ENCODE results near the gene SPIRE2.
A peak's percentile ranks its signal among the peaks of the same experiment; 100 is the strongest.

SPIRE2 gene

DNA sequence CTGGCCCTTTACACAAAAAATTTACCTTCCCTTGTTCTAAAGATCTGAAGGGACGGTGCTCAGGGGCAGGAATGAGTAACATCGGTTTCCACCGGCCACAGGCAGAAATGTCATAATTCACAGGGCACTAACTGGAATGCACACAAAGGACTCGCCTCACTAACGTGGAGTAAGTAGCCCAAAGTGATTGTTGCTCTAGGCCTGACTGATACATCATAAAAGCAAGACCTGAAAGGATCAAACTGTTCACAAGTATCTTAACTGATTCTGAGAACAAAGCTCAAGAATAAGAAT, 36.2 kb downstream of the SPIRE2 start:
- Histone ChIP-seq H4K91ac (ENCODE audit: low read length) (no peak overlapping the region), H3K27me3 (ENCODE audit: control insufficient read depth in 1 of 2, insufficient read depth in 1 of 2, low read length in 2 of 2) (no peaks in the 10 kb centered on the region), H2BK5ac (ENCODE audit: low read depth, low read length, poor library complexity, severe bottlenecking) (no peak overlapping the region), H3K79me1 (replicated peaks; ENCODE audit: low read length, poor library complexity, severe bottlenecking) (no peaks in the 10 kb centered on the region), H2BK15ac (ENCODE audit: low read depth, poor library complexity, severe bottlenecking) (no peak overlapping the region), H3K23ac (ENCODE audit: low read length in 2 of 2) (no peak overlapping the region), H4K8ac (ENCODE audit: low read length) (no peak overlapping the region), H3K4me2 (ENCODE audit: low read length, poor library complexity, severe bottlenecking) (no peak overlapping the region), H3K27ac (ENCODE audit: low read length, poor library complexity, severe bottlenecking) (no peak overlapping the region), H3K4me1 (ENCODE audit: control insufficient read depth, insufficient read depth, low read depth, low read length) (peaks cover 4% of the 10 kb centered on the region), H3K9me3 (ENCODE audit: control insufficient read depth, low read length) (peaks cover 8% of the 10 kb centered on the region), H3K36me3 (ENCODE audit: control insufficient read depth in 1 of 2, insufficient read depth in 2 of 2, low read depth in 1 of 2, low read length in 2 of 2) (peaks cover 8 to 18% of the 10 kb centered on the region in 2 experiments), H3K9ac (ENCODE audit: low read length) (peak overlapping the region; percentile 1), H3K4ac (ENCODE audit: low read depth in 1 of 2, low read length in 2 of 2) (no peak overlapping the region), H3K18ac (ENCODE audit: low read depth in 1 of 2, low read length in 2 of 2) (no peak overlapping the region), H2AK5ac (ENCODE audit: low read length, severe bottlenecking) (no peak overlapping the region), H3K4me3 (ENCODE audit: insufficient read depth in 1 of 2, low read depth in 1 of 2, low read length in 2 of 2) (no peak overlapping the region), H2AFZ (ENCODE audit: low read depth, low read length) (no peak overlapping the region), H3K14ac (ENCODE audit: low read length in 2 of 2) (no peak overlapping the region), H2BK12ac (ENCODE audit: low read length in 2 of 2) (no peak overlapping the region), H2BK120ac (ENCODE audit: low read depth, low read length) (no peak overlapping the region)
- WGBS = 88% methylated on average over 5 of the region's 5 CpGs
- DNase-seq = no peak

GRCh38 chr16:89867918-89868317, 39.6 kb downstream of the SPIRE2 start:
- Histone ChIP-seq H2AFZ (ENCODE audit: low read depth, low read length) (no peak overlapping the region), H2BK12ac (ENCODE audit: low read length in 2 of 2) (no peak overlapping the region), H3K4me1 (ENCODE audit: control insufficient read depth, insufficient read depth, low read depth, low read length) (peaks cover 11% of the 10 kb centered on the region), H2AK5ac (ENCODE audit: low read length, severe bottlenecking) (no peak overlapping the region), H2BK5ac (ENCODE audit: low read depth, low read length, poor library complexity, severe bottlenecking) (no peak overlapping the region), H3K9ac (ENCODE audit: low read length) (no peak overlapping the region), H3K14ac (ENCODE audit: low read length in 2 of 2) (no peak overlapping the region), H3K27ac (ENCODE audit: low read length, poor library complexity, severe bottlenecking) (no peak overlapping the region), H3K4me3 (ENCODE audit: insufficient read depth in 1 of 2, low read depth in 1 of 2, low read length in 2 of 2) (no peak overlapping the region), H3K79me1 (replicated peaks; ENCODE audit: low read length, poor library complexity, severe bottlenecking) (peaks cover 5% of the 10 kb centered on the region), H2BK15ac (ENCODE audit: low read depth, poor library complexity, severe bottlenecking) (no peak overlapping the region), H3K23ac (ENCODE audit: low read length in 2 of 2) (no peak overlapping the region), H3K4me2 (ENCODE audit: low read length, poor library complexity, severe bottlenecking) (no peak overlapping the region), H3K18ac (ENCODE audit: low read depth in 1 of 2, low read length in 2 of 2) (no peak overlapping the region), H3K9me3 (ENCODE audit: control insufficient read depth, low read length) (peaks cover 8% of the 10 kb centered on the region), H3K27me3 (ENCODE audit: control insufficient read depth in 1 of 2, insufficient read depth in 1 of 2, low read length in 2 of 2) (no peaks in the 10 kb centered on the region), H2BK120ac (ENCODE audit: low read depth, low read length) (no peak overlapping the region), H3K4ac (ENCODE audit: low read depth in 1 of 2, low read length in 2 of 2) (no peak overlapping the region), H4K91ac (ENCODE audit: low read length) (no peak overlapping the region), H4K8ac (ENCODE audit: low read length) (no peak overlapping the region), H3K36me3 (ENCODE audit: control insufficient read depth in 1 of 2, insufficient read depth in 2 of 2, low read depth in 1 of 2, low read length in 2 of 2) (peaks cover 24 to 25% of the 10 kb centered on the region in 2 experiments)
- WGBS = 98% methylated on average over 5 of the region's 5 CpGs
- no peak for DNase-seq

DNA sequence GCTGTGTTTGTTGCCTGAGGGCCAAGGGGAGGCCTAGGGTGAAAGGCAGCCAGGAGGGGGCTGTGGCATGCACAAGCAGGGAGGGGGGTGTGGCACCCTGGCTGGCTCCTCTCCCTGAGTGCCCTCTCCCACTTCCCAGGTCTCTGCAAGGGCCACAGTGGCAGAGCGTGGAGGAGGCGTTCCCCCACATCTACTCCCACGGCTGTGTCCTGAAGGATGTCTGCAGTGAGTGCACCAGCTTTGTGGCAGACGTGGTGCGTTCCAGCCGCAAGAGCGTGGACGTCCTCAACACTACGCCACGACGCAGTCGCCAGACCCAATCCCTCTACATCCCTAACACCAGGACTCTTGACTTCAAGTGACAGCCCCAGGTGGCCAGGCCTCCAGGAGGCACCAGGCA, 41.6 kb downstream of the SPIRE2 start:
- H3K27me3 ChIP-seq (ENCODE audit: control insufficient read depth in 1 of 2, insufficient read depth in 1 of 2, low read length in 2 of 2) = no peaks in the 10 kb centered on the region
- H2BK15ac ChIP-seq (ENCODE audit: low read depth, poor library complexity, severe bottlenecking) = no peak overlapping the region
- H2BK120ac ChIP-seq (ENCODE audit: low read depth, low read length) = no peak overlapping the region
- H4K8ac ChIP-seq (ENCODE audit: low read length) = no peak overlapping the region
- no peak overlapping the region for H3K4me2 ChIP-seq (ENCODE audit: low read length, poor library complexity, severe bottlenecking)
- H2BK5ac ChIP-seq (ENCODE audit: low read depth, low read length, poor library complexity, severe bottlenecking) = no peak overlapping the region
- no peak overlapping the region for H3K27ac ChIP-seq (ENCODE audit: low read length, poor library complexity, severe bottlenecking)
- H3K9ac ChIP-seq (ENCODE audit: low read length) = no peak overlapping the region
- no peak overlapping the region for H2BK12ac ChIP-seq (ENCODE audit: low read length in 2 of 2)
- H3K79me1 ChIP-seq (replicated peaks; ENCODE audit: low read length, poor library complexity, severe bottlenecking) = peaks cover 7% of the 10 kb centered on the region
- H3K18ac ChIP-seq (ENCODE audit: low read depth in 1 of 2, low read length in 2 of 2) = no peak overlapping the region
- WGBS = 98% methylated on average over 9 of the region's 12 CpGs
- no peak overlapping the region for H3K4me3 ChIP-seq (ENCODE audit: insufficient read depth in 1 of 2, low read depth in 1 of 2, low read length in 2 of 2)
- no peak overlapping the region for H2AFZ ChIP-seq (ENCODE audit: low read depth, low read length)
- DNase-seq = no peak
- no peak overlapping the region for H3K4ac ChIP-seq (ENCODE audit: low read depth in 1 of 2, low read length in 2 of 2)
- H3K23ac ChIP-seq (ENCODE audit: low read length in 2 of 2) = no peak overlapping the region
- H3K14ac ChIP-seq (ENCODE audit: low read length in 2 of 2) = no peak overlapping the region
- H2AK5ac ChIP-seq (ENCODE audit: low read length, severe bottlenecking) = no peak overlapping the region
- no peak overlapping the region for H4K91ac ChIP-seq (ENCODE audit: low read length)
- peaks cover 8% of the 10 kb centered on the region for H3K9me3 ChIP-seq (ENCODE audit: control insufficient read depth, low read length)
- peaks cover 25 to 29% of the 10 kb centered on the region in 2 experiments for H3K36me3 ChIP-seq (ENCODE audit: control insufficient read depth in 1 of 2, insufficient read depth in 2 of 2, low read depth in 1 of 2, low read length in 2 of 2)
- H3K4me1 ChIP-seq (ENCODE audit: control insufficient read depth, insufficient read depth, low read depth, low read length) = peaks cover 14% of the 10 kb centered on the region

DNA sequence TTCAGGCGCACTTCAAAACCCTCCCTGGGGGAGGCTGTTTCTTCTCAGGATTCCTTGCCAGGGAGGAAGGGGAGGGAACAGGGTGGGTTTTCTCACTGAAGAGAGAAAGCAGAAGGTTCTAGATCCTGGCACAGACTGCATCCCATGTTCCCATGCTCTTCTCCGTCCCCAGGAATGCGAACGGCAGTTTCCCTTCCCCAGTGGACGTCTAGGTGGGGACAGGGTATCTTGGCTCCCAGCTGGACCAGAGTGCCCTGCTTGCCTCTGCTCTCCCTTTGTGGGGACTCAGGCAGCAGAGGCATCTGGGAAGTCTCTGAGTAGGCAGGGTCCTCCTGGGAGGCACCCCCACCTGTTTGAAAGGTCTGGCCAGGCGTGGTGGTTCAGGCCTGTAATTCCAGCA, 42.2 kb downstream of the SPIRE2 start:
- Histone ChIP-seq H3K9me3 (ENCODE audit: control insufficient read depth, low read length) (peaks cover 8% of the 10 kb centered on the region), H3K79me1 (replicated peaks; ENCODE audit: low read length, poor library complexity, severe bottlenecking) (peaks cover 7% of the 10 kb centered on the region), H3K4ac (ENCODE audit: low read depth in 1 of 2, low read length in 2 of 2) (no peak overlapping the region), H3K23ac (ENCODE audit: low read length in 2 of 2) (no peak overlapping the region), H3K4me1 (ENCODE audit: control insufficient read depth, insufficient read depth, low read depth, low read length) (peaks cover 14% of the 10 kb centered on the region), H3K4me2 (ENCODE audit: low read length, poor library complexity, severe bottlenecking) (no peak overlapping the region), H3K18ac (ENCODE audit: low read depth in 1 of 2, low read length in 2 of 2) (no peak overlapping the region), H2BK15ac (ENCODE audit: low read depth, poor library complexity, severe bottlenecking) (no peak overlapping the region), H2AFZ (ENCODE audit: low read depth, low read length) (no peak overlapping the region), H3K4me3 (ENCODE audit: insufficient read depth in 1 of 2, low read depth in 1 of 2, low read length in 2 of 2) (no peak overlapping the region), H2BK5ac (ENCODE audit: low read depth, low read length, poor library complexity, severe bottlenecking) (no peak overlapping the region), H3K14ac (ENCODE audit: low read length in 2 of 2) (no peak overlapping the region), H3K27ac (ENCODE audit: low read length, poor library complexity, severe bottlenecking) (no peak overlapping the region), H4K91ac (ENCODE audit: low read length) (no peak overlapping the region), H2BK120ac (ENCODE audit: low read depth, low read length) (no peak overlapping the region), H3K9ac (ENCODE audit: low read length) (no peak overlapping the region), H2AK5ac (ENCODE audit: low read length, severe bottlenecking) (no peak overlapping the region), H3K36me3 (ENCODE audit: control insufficient read depth in 1 of 2, insufficient read depth in 2 of 2, low read depth in 1 of 2, low read length in 2 of 2) (peaks cover 29 to 30% of the 10 kb centered on the region in 2 experiments), H3K27me3 (ENCODE audit: control insufficient read depth in 1 of 2, insufficient read depth in 1 of 2, low read length in 2 of 2) (no peaks in the 10 kb centered on the region), H4K8ac (ENCODE audit: low read length) (peak overlapping the region; percentile 15), H2BK12ac (ENCODE audit: low read length in 2 of 2) (no peak overlapping the region)
- WGBS = 98% methylated on average over 6 of the region's 6 CpGs
- DNase-seq = no peak
